CD4-positive, alpha-beta T cell treated with Interleukin-6 for 4 hours (primary cell): ENCODE data around the gene OMP.

Experiments used
- DNase-seq: peaks from one replicate; pipeline ENCODE4 v3.0.0-alpha.2; 2020; ENCODE audit warnings: mixed read lengths

OMP gene

GRCh38 chr11:77125191-77125590 is 22.6 kb downstream of the OMP start:
- no peak for DNase-seq

- no peak for DNase-seq
These were observed 23.1 kb downstream of the OMP start for GRCh38 chr11:77125695-77126094.

DNA sequence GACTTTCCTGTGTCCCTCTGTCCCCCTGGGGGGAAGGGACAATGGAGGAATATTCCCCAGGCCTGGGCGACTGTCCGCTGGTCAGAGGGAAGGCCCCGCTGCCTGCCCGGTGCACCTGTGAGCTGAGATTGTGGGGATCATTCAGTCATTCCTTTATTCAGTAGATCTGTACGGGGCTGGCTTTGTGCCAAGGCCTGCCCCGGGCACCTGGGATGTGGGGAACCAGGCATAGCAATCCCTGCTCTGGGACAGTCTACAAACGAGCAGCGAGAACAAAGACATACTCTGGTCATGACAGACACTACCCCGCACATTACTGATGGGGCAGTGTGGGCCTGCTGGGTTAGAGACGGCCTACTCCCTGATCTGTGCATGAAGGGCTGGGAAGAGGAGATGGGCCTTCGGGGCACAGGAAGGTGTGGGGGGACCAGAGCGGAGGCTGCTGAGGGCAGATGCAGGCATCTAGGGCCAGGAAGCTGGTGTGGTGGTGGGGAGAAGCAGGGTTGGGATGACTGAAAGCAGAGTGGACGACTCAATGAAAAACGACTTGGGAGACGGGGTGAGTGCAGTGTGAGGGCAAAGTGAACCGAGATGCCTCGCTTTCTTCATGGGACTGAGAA is 23.6 kb downstream of the OMP start:
- DNase-seq = no peak

GRCh38 chr11:77126861-77127234 is 24.2 kb downstream of the OMP start:
- DNase-seq = no peak

DNA sequence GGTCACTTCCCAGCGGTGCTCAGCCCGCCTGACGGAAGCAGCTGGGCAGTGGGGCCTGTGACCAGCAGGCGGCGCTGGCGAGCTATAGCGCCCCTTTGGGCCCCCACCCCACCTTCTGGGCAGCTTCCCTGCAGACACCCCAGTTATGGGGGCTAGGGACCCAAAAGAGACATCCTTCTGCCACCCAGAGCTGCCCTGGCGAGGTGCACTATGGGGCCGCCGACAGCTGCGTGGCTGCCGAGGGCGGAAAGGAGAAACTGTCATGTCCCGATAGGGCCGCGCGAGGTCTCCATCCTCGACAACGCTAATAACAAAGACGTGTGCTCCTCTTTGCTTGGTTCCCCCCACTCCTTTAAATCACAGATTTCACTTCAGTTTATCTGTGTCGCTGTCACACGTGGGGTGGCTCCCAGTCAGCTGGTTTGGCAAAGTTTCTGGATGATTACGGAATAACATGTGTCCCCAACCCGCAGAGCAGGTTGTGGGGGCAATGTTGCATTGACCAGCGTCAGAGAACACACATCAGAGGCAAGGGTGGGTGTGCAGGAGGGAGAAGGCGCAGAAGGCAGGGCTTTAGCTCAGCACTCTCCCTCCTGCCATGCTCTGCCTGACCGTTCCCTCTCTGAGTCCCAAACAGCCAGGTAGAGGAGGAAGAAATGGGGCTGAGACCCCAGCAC is 24.7 kb downstream of the OMP start:
- peak; percentile 66 for DNase-seq

- no peak for DNase-seq
These were observed 25.5 kb downstream of the OMP start, which contains the start of gene MYO7A for GRCh38 chr11:77127920-77128691. TSS of gene MYO7A (plus strand) at chr11:77128246. CDS start at chr11:77130635, 2,389 bp downstream.

GRCh38 chr11:77129069-77129841 is 26.6 kb downstream of the OMP start:
- DNase-seq = no peak

DNA sequence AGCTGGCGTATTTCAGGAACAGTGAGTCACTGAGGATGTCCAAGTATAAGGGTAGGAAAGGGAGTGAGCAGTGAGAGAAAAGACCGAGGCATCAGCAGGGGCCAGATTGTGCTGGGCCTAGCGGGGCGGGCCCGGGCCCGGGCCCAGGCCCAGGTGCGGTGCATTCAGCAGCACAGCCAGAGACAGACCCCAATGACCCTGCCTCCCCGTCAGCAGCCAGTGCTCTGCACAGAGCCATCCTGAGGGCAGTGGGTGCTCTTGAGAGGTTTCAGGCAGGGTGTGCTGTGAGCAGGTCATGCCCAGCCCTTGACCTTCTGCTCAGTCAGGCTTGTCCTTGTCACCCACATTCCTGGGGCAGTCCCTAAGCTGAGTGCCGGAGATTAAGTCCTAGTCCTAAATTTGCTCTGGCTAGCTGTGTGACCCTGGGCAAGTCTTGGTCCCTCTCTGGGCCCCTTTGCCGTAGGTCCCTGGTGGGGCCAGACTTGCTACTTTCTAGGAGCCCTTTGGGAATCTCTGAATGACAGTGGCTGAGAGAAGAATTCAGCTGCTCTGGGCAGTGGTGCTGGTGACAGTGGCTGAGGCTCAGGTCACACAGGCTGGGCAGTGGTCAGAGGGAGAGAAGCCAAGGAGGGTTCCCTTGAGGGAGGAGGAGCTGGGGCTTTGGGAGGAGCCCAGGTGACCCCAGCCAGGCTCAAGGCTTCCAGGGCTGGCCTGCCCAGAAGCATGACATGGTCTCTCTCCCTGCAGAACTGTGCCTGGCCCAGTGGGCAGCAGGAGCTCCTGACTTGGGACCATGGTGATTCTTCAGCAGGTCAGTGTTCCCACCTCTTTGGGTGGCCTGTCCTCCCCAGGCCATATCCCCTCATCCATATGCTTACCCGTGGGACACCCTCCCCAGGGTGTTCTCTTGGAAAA is 27.5 kb downstream of the OMP start:
- DNase-seq = no peak

- no peak for DNase-seq
These were observed 28.3 kb downstream of the OMP start for GRCh38 chr11:77130763-77131513.

DNA sequence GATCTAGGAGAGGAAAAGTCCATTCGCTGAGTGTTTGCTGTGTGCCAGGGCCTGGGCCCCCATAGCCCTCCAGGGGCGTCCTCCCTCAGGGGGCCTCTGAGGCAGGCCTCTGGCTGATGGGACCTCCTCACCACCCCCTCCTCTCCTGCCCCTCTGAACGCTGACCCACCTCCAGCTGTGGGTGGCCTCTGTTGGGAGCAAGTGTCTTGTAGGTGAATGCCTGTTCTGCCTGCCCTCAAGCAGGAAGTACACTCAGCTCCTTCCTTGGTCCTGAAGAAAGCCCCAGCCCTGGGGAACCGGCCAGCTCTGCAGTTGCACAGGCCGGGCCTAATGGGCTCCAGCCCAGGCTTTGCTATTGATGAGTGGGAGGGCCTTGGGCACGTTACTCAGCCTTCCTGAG is 28.9 kb downstream of the OMP start:
- DNase-seq = no peak

GRCh38 chr11:77135069-77135468 is 32.4 kb downstream of the OMP start:
- DNase-seq = no peak

- no peak for DNase-seq
These were observed 33.4 kb downstream of the OMP start for GRCh38 chr11:77136074-77136473.

- no peak for DNase-seq
These were observed 34.3 kb downstream of the OMP start for GRCh38 chr11:77136784-77137420.

GRCh38 chr11:77137421-77137820 is 34.8 kb downstream of the OMP start:
- DNase-seq = no peak

GRCh38 chr11:77138106-77138649 is 35.5 kb downstream of the OMP start:
- no peak for DNase-seq

GRCh38 chr11:77139201-77139600 is 36.6 kb downstream of the OMP start:
- DNase-seq = no peak

GRCh38 chr11:77140231-77140851 is 37.7 kb downstream of the OMP start:
- DNase-seq = no peak

GRCh38 chr11:77141034-77141433 is 38.4 kb downstream of the OMP start:
- DNase-seq = no peak

- no peak for DNase-seq
These were observed 38.8 kb downstream of the OMP start for GRCh38 chr11:77141475-77141874.
